IMR-90 (cell line): Measurements from ENCODE around the gene ACTA2.

Source experiments
- BHLHE40 ChIP-seq: fragments of 150-350 bp; IDR thresholded peaks from 2 replicates; pipeline ENCODE4 v1.6.1; 2016; ENCODE audit warnings: mild to moderate bottlenecking, low read depth, low read length
- CEBPB ChIP-seq: IDR thresholded peaks from 2 replicates; pipeline ENCODE4 v1.6.1; 2012; ENCODE audit warnings: low read depth, low read length, improper control_type of control experiment
- CHD1 ChIP-seq: IDR thresholded peaks from 2 replicates; pipeline ENCODE4 v1.6.1; 2012; ENCODE audit warnings: low read depth, low read length, improper control_type of control experiment
- MAFK ChIP-seq: IDR thresholded peaks from 2 replicates; pipeline ENCODE4 v1.6.1; 2012; ENCODE audit warnings: low read depth, low read length, improper control_type of control experiment
- MAZ ChIP-seq: IDR thresholded peaks from 2 replicates; pipeline ENCODE4 v1.6.1; 2012; ENCODE audit warnings: low read depth, mild to moderate bottlenecking, low read length, improper control_type of control experiment, moderate library complexity, borderline replicate concordance
- MXI1 ChIP-seq: IDR thresholded peaks from 2 replicates; pipeline ENCODE4 v1.6.1; 2012; ENCODE audit warnings: low read depth, mild to moderate bottlenecking, low read length, moderate library complexity, borderline replicate concordance
- NFE2L2 ChIP-seq: fragments of 150-350 bp; IDR thresholded peaks from 2 replicates; pipeline ENCODE4 v1.6.1; 2016; ENCODE audit warnings: low read depth, mild to moderate bottlenecking, low read length
- POLR2A ChIP-seq: IDR thresholded peaks from 2 replicates; pipeline ENCODE4 v1.6.1; 2012; ENCODE audit warnings: mild to moderate bottlenecking, low read depth, low read length
- RAD21 ChIP-seq: IDR thresholded peaks from 2 replicates; pipeline ENCODE4 v1.6.1; 2012; ENCODE audit warnings: low read length, improper control_type of control experiment
- RCOR1 ChIP-seq: IDR thresholded peaks from 2 replicates; pipeline ENCODE4 v1.6.1; 2012; ENCODE audit warnings: mild to moderate bottlenecking, low read length, improper control_type of control experiment; ENCODE audit not compliant: insufficient replicate concordance
- RFX5 ChIP-seq: IDR thresholded peaks from 2 replicates; pipeline ENCODE4 v1.8.0; 2012; ENCODE audit warnings: low read depth, mild to moderate bottlenecking, low read length, moderate library complexity
- SMC3 ChIP-seq: fragments of 150-350 bp; IDR thresholded peaks from 2 replicates; pipeline ENCODE4 v1.6.1; 2016; ENCODE audit warnings: low read depth, mild to moderate bottlenecking, antibody characterized with exemption, low read length, moderate library complexity
- TF ChIP-seq, protein P1 (sequence below): conservative IDR thresholded peaks from 2 replicates; pipeline ENCODE4 v1.5.1; 2012; ENCODE audit warnings: mild to moderate bottlenecking, low read depth, low read length, improper control_type of control experiment
- TF ChIP-seq, protein P2 (sequence below): fragments of 150-350 bp; IDR thresholded peaks from 2 replicates; pipeline ENCODE4 v1.6.1; 2017; ENCODE audit warnings: mild to moderate bottlenecking, antibody characterized with exemption, low read length, low read depth

DNA sequence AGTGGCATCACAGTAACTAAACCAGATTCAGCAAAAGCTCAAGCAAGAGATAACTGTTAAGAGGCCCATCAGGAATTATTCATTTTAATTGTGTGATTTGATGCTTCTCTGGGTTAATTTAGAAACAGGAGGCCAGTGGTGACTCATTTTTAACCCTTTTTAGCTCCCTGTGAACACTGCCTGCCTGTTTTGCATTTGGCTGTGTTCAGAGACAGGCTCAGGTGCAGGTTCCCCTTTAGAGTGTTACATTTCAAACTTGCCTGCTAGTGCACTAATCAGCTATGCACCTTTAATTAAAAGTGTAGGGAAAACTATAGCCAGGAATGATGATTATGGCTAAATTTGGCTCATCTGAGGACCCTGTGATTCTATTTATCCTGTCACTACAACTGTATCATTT lies 66.0 kb downstream of the ACTA2 start:
- TF ChIP-seq BHLHE40 (no peak), CHD1 (no peak), POLR2A (no peak), RAD21 (no peak), MXI1 (no peak), MAFK (no peak), CEBPB (no peak), MAZ (no peak), RCOR1 (no peak), RFX5 (no peak), SMC3 (no peak), NFE2L2 (no peak)
- TF ChIP-seq, protein P1, sequence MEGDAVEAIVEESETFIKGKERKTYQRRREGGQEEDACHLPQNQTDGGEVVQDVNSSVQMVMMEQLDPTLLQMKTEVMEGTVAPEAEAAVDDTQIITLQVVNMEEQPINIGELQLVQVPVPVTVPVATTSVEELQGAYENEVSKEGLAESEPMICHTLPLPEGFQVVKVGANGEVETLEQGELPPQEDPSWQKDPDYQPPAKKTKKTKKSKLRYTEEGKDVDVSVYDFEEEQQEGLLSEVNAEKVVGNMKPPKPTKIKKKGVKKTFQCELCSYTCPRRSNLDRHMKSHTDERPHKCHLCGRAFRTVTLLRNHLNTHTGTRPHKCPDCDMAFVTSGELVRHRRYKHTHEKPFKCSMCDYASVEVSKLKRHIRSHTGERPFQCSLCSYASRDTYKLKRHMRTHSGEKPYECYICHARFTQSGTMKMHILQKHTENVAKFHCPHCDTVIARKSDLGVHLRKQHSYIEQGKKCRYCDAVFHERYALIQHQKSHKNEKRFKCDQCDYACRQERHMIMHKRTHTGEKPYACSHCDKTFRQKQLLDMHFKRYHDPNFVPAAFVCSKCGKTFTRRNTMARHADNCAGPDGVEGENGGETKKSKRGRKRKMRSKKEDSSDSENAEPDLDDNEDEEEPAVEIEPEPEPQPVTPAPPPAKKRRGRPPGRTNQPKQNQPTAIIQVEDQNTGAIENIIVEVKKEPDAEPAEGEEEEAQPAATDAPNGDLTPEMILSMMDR, result no peak
- TF ChIP-seq, protein P2, sequence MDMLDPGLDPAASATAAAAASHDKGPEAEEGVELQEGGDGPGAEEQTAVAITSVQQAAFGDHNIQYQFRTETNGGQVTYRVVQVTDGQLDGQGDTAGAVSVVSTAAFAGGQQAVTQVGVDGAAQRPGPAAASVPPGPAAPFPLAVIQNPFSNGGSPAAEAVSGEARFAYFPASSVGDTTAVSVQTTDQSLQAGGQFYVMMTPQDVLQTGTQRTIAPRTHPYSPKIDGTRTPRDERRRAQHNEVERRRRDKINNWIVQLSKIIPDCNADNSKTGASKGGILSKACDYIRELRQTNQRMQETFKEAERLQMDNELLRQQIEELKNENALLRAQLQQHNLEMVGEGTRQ, result no peak
